ACC112 (cell line): Measurements from ENCODE around the gene RUBCNL.
"Not testable (repeated sequence)": the region's sequence is repeated elsewhere in the genome, so short reads cannot be mapped to it uniquely, and the experiment has no call there.

Experiments used
- H2AFZ ChIP-seq: fragments of 200-600 bp; sonication (generic); one replicate; pipeline ENCODE4 v1.6.0; 2017; ENCODE audit warnings: antibody characterized with exemption, low read length; ENCODE audit not compliant: unreplicated experiment
- H3K27ac ChIP-seq: fragments of 200-600 bp; sonication (generic); 2 replicates; pipeline ENCODE4 v1.5.1; 2014; ENCODE audit warnings: low read depth, mild to moderate bottlenecking, antibody characterized with exemption, low read length, moderate library complexity
- H3K27me3 ChIP-seq: fragments of 200-600 bp; sonication (generic); 2 replicates; pipeline ENCODE4 v1.6.1; 2014; ENCODE audit warnings: mild to moderate bottlenecking, antibody characterized with exemption, low read length, moderate library complexity, mixed read lengths; ENCODE audit not compliant: insufficient read depth
- H3K36me3 ChIP-seq: fragments of 200-600 bp; sonication (generic); 2 replicates; pipeline ENCODE4 v1.6.1; 2016; ENCODE audit warnings: mild to moderate bottlenecking, antibody characterized with exemption, low read length, moderate library complexity, mixed read lengths; ENCODE audit not compliant: insufficient read depth
- H3K4me1 ChIP-seq: fragments of 200-600 bp; sonication (generic); one replicate; pipeline ENCODE4 v1.6.1; 2016; ENCODE audit warnings: low read length, mixed read lengths; ENCODE audit not compliant: insufficient read depth, unreplicated experiment, control insufficient read depth
- H3K4me3 ChIP-seq: fragments of 200-600 bp; sonication (generic); 2 replicates; pipeline ENCODE4 v1.5.1; 2014; ENCODE audit warnings: mild to moderate bottlenecking, low read depth, low read length
- H3K79me2 ChIP-seq: fragments of 200-600 bp; sonication (generic); one replicate; pipeline ENCODE4 v1.6.0; 2016; ENCODE audit warnings: low read length; ENCODE audit not compliant: control insufficient read depth, unreplicated experiment, insufficient read depth

The RUBCNL gene

GRCh38 chr13:46387064-46387851, at the start of gene RUBCNL:
Gene RUBCNL, minus strand, starts transcription at chr13:46387252. Its CDS starts 14,777 bp downstream, at chr13:46372475.
- H3K27ac ChIP-seq = no peak within 1 kb of the TSS

GRCh38 chr13:46429558-46429957, 42.5 kb upstream of the RUBCNL start:
- not testable (repeated sequence) for H3K4me3 ChIP-seq, H3K36me3 ChIP-seq, H3K4me1 ChIP-seq, H3K27ac ChIP-seq, H3K27me3 ChIP-seq, H2AFZ ChIP-seq, H3K79me2 ChIP-seq

More at GRCh38 chr13:46387064-46387851, at the start of gene RUBCNL:
- Histone ChIP-seq H2AFZ (peak within 1 kb of the TSS; percentile 83), H3K4me1 (peaks cover 3% of the 10 kb centered on the region), H3K79me2 (no peaks in the 10 kb centered on the region), H3K27me3 (0 out of 2 replicates have a peak, but pooled peaks cover 9% of the 10 kb centered on the region), H3K4me3 (peak within 1 kb of the TSS; percentile 89), H3K36me3 (no peaks in the 10 kb centered on the region)

GRCh38 chr13:46405457-46405856, 18.4 kb upstream of the RUBCNL start:
- H3K4me3 ChIP-seq = no peak overlapping the region
- H3K4me1 ChIP-seq = peaks cover 6% of the 10 kb centered on the region
- H3K36me3 ChIP-seq = no peaks in the 10 kb centered on the region
- H2AFZ ChIP-seq = no peak overlapping the region
- no peaks in the 10 kb centered on the region for H3K79me2 ChIP-seq
- no peaks in the 10 kb centered on the region for H3K27me3 ChIP-seq
- H3K27ac ChIP-seq = no peak overlapping the region

- no peaks in the 10 kb centered on the region for H3K79me2 ChIP-seq
- H3K4me3 ChIP-seq = no peak overlapping the region
- no peaks in the 10 kb centered on the region for H3K36me3 ChIP-seq
- no peaks in the 10 kb centered on the region for H3K27me3 ChIP-seq
- H2AFZ ChIP-seq = no peak overlapping the region
- H3K4me1 ChIP-seq = peaks cover 10% of the 10 kb centered on the region
- no peak overlapping the region for H3K27ac ChIP-seq
Observed at GRCh38 chr13:46404733-46405100, 17.7 kb upstream of the RUBCNL start.

- H2AFZ ChIP-seq = no peak overlapping the region
- H3K27ac ChIP-seq = no peak overlapping the region
- no peaks in the 10 kb centered on the region for H3K36me3 ChIP-seq
- H3K79me2 ChIP-seq = no peaks in the 10 kb centered on the region
- no peaks in the 10 kb centered on the region for H3K27me3 ChIP-seq
- H3K4me3 ChIP-seq = no peak overlapping the region
- peaks cover 10% of the 10 kb centered on the region for H3K4me1 ChIP-seq
Observed at GRCh38 chr13:46403851-46404732, 17.0 kb upstream of the RUBCNL start.

GRCh38 chr13:46402178-46402577, 15.1 kb upstream of the RUBCNL start:
- H3K4me3 ChIP-seq = no peak overlapping the region
- H3K36me3 ChIP-seq = no peaks in the 10 kb centered on the region
- H3K27ac ChIP-seq = no peak overlapping the region
- no peaks in the 10 kb centered on the region for H3K27me3 ChIP-seq
- no peaks in the 10 kb centered on the region for H3K79me2 ChIP-seq
- H2AFZ ChIP-seq = no peak overlapping the region
- H3K4me1 ChIP-seq = peaks cover 10% of the 10 kb centered on the region

- peaks cover 10% of the 10 kb centered on the region for H3K4me1 ChIP-seq
- no peaks in the 10 kb centered on the region for H3K79me2 ChIP-seq
- H2AFZ ChIP-seq = no peak overlapping the region
- H3K27ac ChIP-seq = no peak overlapping the region
- no peak overlapping the region for H3K4me3 ChIP-seq
- no peaks in the 10 kb centered on the region for H3K27me3 ChIP-seq
- H3K36me3 ChIP-seq = no peaks in the 10 kb centered on the region
Observed at GRCh38 chr13:46401432-46401831, 14.4 kb upstream of the RUBCNL start.

GRCh38 chr13:46396341-46396740, 9.3 kb upstream of the RUBCNL start:
- no peak overlapping the region for H3K27ac ChIP-seq
- H2AFZ ChIP-seq = peak overlapping the region; percentile 56
- no peaks in the 10 kb centered on the region for H3K79me2 ChIP-seq
- H3K4me3 ChIP-seq = no peak overlapping the region
- H3K27me3 ChIP-seq = no peaks in the 10 kb centered on the region
- no peaks in the 10 kb centered on the region for H3K36me3 ChIP-seq
- H3K4me1 ChIP-seq = peaks cover 10% of the 10 kb centered on the region

GRCh38 chr13:46392967-46393366, 5.9 kb upstream of the RUBCNL start:
- Histone ChIP-seq H3K4me1 (no peaks in the 10 kb centered on the region), H3K27ac (no peak overlapping the region), H3K79me2 (no peaks in the 10 kb centered on the region), H3K4me3 (no peak overlapping the region), H3K27me3 (no peaks in the 10 kb centered on the region), H2AFZ (no peak overlapping the region), H3K36me3 (no peaks in the 10 kb centered on the region)

GRCh38 chr13:46389457-46390451, 2.7 kb upstream of the RUBCNL start:
- Histone ChIP-seq H3K4me1 (peaks cover 3% of the 10 kb centered on the region), H3K36me3 (no peaks in the 10 kb centered on the region), H3K4me3 (no peak overlapping the region), H3K27me3 (0 out of 2 replicates have a peak, but pooled peaks cover 9% of the 10 kb centered on the region), H3K79me2 (no peaks in the 10 kb centered on the region), H2AFZ (no peak overlapping the region), H3K27ac (no peak overlapping the region)
